HCT116 (cell line): ENCODE data around the gene PCDH15.

Experiments
- CEBPB ChIP-seq: IDR thresholded peaks from 2 replicates; pipeline ENCODE4 v1.6.1; 2012; ENCODE audit warnings: low read depth
- CTCF ChIP-seq, 3 experiments: fragments of 200-600 bp in 1 of 3; sonication (generic) in 1 of 3; IDR thresholded peaks in 2 of 3; conservative IDR thresholded peaks in 1 of 3; 2 replicates each; pipeline ENCODE4 v1.5.1; 2012 to 2017; ENCODE audit warnings: low read depth in 2 of 3, low read length in 2 of 3, antibody characterized with exemption in 1 of 3, borderline replicate concordance in 1 of 3, control low read depth in 1 of 3, mild to moderate bottlenecking in 1 of 3, mixed read lengths in 1 of 3, mixed run types in 1 of 3, moderate library complexity in 1 of 3; ENCODE audit not compliant: insufficient read depth in 1 of 3
- ELF1 ChIP-seq: IDR thresholded peaks from 2 replicates; pipeline ENCODE4 v1.6.1; 2012; ENCODE audit warnings: low read depth, borderline replicate concordance
- POLR2A ChIP-seq: IDR thresholded peaks from 2 replicates; pipeline ENCODE4 v1.7.0; 2011; ENCODE audit warnings: borderline replicate concordance; ENCODE audit not compliant: insufficient read depth, insufficient read length; ENCODE audit errors: extremely low read depth
- SIN3A ChIP-seq: IDR thresholded peaks from 2 replicates; pipeline ENCODE4 v1.6.1; 2012; ENCODE audit warnings: low read depth
- YY1 ChIP-seq: IDR thresholded peaks from 2 replicates; pipeline ENCODE4 v1.6.1; 2011; ENCODE audit warnings: low read length, low read depth, moderate library complexity, mild to moderate bottlenecking; ENCODE audit not compliant: insufficient replicate concordance; ENCODE audit errors: extremely low read depth

GRCh38 chr10:54477738-54478137 lies 323.3 kb downstream of the PCDH15 start:
- TF ChIP-seq CEBPB (no peak), SIN3A (no peak), YY1 (no peak), POLR2A (no peak), CTCF (IDR thresholded peaks at IDR 0.05 in 2 of 3, conservative IDR thresholded peaks at IDR 0.05 in 1 of 3; ENCODE audit: borderline replicate concordance in 1 of 3, insufficient read depth in 1 of 3, low read depth in 2 of 3, low read length in 2 of 3) (no peak), ELF1 (no peak)
